Right lobe of liver (tissue), 4 donors: ENCODE data around the gene ADSS1.

Experiments
- POLR2A ChIP-seq: fragments of 450-650 bp; IDR thresholded peaks from one replicate; pipeline ENCODE4 v1.6.1; 2017; ENCODE audit warnings: antibody characterized with exemption, mild to moderate bottlenecking
- TF ChIP-seq, protein P1 (sequence below), 4 donors: fragments of 200-600 bp in 3 of 4; fragments of 450-650 bp in 1 of 4; IDR thresholded peaks; one replicate each; pipeline versions ENCODE4 v1.5.1 to v1.8.0; 2016 to 2022; ENCODE audit warnings: antibody characterized with exemption in 4 of 4, mild to moderate bottlenecking in 2 of 4
- donor health status: DM: no; HTN: no; CAD: no.
- donor health status: DM: no; HTN: no; CAD: no.
- donor health status: DM: no; HTN: yes; CAD: no.

DNA sequence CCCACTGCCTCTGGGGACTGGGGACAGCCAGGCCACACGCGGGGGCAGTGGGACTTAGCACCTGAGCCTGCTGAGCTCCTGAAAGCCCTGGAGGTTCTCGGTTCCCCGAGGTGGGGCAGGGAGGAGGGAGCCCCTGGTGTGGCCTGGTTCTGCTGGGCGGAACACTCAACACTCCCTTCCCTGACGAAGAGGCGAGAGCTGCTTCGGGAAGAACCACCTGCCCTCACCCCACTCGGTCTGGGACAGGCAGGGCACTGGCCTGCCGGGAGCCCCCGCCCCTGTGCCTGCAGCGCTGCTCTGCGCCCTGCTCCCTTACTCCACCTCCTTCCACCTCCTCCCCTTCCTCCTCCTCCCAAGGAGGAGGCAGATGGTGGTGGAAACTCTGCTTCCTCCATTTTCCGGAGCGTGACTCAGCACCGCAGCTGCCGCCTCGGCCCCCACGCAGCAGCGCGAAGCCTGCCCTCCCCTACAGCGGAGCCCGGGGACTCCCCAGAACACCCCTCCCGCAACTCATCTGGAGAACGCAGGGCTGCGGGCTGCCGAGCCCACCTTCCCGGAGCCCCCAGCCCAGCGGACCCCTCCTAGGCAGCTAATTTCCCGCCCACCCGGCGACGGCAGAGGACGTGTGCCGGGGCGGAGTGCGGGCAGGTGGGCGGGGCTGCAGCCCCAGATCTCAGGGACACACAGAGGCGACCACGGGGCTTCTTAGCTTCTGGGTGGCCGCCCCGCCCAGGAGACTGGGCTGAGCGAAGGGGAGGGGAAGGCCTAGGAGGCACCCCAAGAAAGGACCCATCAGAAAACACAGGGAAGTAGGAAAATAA is 46.3 kb upstream of the ADSS1 start:
- TF ChIP-seq, protein P1, sequence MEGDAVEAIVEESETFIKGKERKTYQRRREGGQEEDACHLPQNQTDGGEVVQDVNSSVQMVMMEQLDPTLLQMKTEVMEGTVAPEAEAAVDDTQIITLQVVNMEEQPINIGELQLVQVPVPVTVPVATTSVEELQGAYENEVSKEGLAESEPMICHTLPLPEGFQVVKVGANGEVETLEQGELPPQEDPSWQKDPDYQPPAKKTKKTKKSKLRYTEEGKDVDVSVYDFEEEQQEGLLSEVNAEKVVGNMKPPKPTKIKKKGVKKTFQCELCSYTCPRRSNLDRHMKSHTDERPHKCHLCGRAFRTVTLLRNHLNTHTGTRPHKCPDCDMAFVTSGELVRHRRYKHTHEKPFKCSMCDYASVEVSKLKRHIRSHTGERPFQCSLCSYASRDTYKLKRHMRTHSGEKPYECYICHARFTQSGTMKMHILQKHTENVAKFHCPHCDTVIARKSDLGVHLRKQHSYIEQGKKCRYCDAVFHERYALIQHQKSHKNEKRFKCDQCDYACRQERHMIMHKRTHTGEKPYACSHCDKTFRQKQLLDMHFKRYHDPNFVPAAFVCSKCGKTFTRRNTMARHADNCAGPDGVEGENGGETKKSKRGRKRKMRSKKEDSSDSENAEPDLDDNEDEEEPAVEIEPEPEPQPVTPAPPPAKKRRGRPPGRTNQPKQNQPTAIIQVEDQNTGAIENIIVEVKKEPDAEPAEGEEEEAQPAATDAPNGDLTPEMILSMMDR (IDR thresholded peaks at IDR 0.05), result no peak
- peak; percentile 36 for TF ChIP-seq POLR2A
